A673 (cell line): ENCODE data around the gene NUMB.

Experiments
- CTCF ChIP-seq: fragments of 300-800, 200-600 bp; sonication (generic); conservative IDR thresholded peaks from 2 replicates; pipeline ENCODE4 v1.5.1; 2017; ENCODE audit warnings: low read depth, mild to moderate bottlenecking, antibody characterized with exemption, low read length, moderate library complexity, mixed read lengths
- EZH2 ChIP-seq: fragments of 200-600 bp; sonication (generic); IDR thresholded peaks from 2 replicates; pipeline ENCODE4 v1.6.1; 2017; ENCODE audit warnings: borderline replicate concordance, low read depth, mild to moderate bottlenecking, mixed read lengths, antibody characterized with exemption, low read length; ENCODE audit not compliant: poor library complexity, severe bottlenecking

- TF ChIP-seq CTCF (no peak), EZH2 (no peak)
These were observed 214.6 kb downstream of the NUMB start for GRCh38 chr14:73243748-73244147.
